Measurements from ENCODE around the gene LNP1.

The LNP1 gene

DNA sequence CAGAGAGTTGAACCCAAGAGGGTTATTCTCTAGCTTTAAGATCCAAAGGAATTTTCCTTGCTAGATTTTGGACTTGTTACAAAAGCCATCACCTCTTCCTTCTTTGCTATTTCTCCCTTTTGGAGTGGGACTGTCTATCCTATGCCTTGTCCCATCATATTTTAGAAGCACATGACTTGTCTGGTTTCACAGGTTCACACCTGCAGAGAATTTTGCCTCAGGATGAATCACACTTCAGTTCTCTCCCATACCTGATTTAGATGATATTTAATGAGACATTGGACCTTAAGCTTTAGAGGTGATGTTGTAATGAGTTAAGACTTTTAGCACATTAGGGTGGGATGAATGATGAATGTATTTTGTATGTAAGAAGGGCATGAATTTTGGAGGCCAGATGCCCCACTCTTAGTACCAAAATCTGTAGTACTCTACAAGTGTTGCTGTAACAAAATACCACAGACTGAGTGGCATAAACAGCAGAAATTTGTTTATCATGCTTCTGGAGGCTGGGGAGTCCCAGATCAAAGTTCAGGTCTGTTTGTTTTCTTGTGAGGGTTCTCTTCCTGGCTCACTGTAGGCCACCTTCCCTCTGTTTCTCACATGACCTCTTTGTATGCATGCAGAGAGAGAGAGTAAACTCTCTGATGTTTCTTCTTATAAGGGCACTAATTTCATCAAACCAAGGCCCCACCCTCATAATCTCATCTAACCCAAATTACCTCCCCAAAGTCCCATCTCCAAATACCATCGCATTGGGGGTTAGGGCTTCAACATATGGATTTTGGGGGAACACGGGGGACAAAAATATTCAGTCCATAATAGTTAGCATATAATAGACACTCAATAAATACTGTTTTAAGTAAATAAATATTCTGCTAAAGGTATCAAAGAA, 10.0 kb downstream of the LNP1 start:
- no peak for DNase-seq
- no peak overlapping the region for H3K4me3 ChIP-seq (ENCODE audit: insufficient read depth, low read depth, low read length, poor library complexity, severe bottlenecking)
- no peaks in the 10 kb centered on the region for H3K4me1 ChIP-seq (ENCODE audit: control insufficient read depth, insufficient read depth, low read length, poor library complexity, severe bottlenecking)
- no peaks in the 10 kb centered on the region for H3K9me3 ChIP-seq (ENCODE audit: control insufficient read depth, low read length)
- no peak overlapping the region for H3K27ac ChIP-seq (ENCODE audit: insufficient read depth, low read length, poor library complexity, severe bottlenecking)
- H3K36me3 ChIP-seq (ENCODE audit: control insufficient read depth, insufficient read depth, low read length), result no peaks in the 10 kb centered on the region
- no peaks in the 10 kb centered on the region for H3K27me3 ChIP-seq (replicated peaks; ENCODE audit: control insufficient read depth, insufficient read depth, low read length, poor library complexity, severe bottlenecking)

DNA sequence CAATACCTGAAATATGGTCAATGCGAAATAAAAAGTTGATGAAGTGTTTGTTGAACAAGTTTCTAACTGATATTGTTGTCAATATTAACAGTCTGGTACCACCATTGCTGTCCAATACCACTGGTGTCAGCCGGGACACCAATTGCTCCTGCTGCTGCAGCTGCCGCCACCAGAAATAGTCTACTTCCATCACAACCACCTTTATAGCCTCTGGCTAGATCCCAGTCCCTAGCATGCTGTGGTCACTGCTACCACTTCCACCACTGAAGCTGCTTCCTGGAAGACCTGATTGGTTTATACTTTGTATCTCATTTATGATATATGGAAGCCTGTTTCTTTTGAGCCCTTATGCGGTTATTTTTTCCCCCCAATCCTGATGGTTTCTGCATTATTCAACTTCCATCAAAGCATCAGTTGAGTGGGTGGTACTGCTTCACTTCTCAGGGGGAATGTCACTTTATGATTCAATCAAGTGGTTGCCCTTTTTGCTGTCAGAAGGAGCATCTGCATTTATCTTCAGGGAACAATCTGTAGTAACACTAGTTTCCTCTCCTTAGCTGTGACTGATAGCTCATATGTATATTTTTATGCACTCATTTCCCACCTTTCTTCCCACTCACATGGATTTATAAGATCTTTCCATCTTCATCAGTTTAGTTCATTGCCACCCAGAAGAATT, 11.7 kb downstream of the LNP1 start:
- Histone ChIP-seq H3K27me3 (replicated peaks; ENCODE audit: control insufficient read depth, insufficient read depth, low read length, poor library complexity, severe bottlenecking) (no peaks in the 10 kb centered on the region), H3K27ac (ENCODE audit: insufficient read depth, low read length, poor library complexity, severe bottlenecking) (no peak overlapping the region), H3K9me3 (ENCODE audit: control insufficient read depth, low read length) (no peaks in the 10 kb centered on the region), H3K36me3 (ENCODE audit: control insufficient read depth, insufficient read depth, low read length) (no peaks in the 10 kb centered on the region), H3K4me1 (ENCODE audit: control insufficient read depth, insufficient read depth, low read length, poor library complexity, severe bottlenecking) (no peaks in the 10 kb centered on the region), H3K4me3 (ENCODE audit: insufficient read depth, low read depth, low read length, poor library complexity, severe bottlenecking) (no peak overlapping the region)
- no peak for DNase-seq

DNA sequence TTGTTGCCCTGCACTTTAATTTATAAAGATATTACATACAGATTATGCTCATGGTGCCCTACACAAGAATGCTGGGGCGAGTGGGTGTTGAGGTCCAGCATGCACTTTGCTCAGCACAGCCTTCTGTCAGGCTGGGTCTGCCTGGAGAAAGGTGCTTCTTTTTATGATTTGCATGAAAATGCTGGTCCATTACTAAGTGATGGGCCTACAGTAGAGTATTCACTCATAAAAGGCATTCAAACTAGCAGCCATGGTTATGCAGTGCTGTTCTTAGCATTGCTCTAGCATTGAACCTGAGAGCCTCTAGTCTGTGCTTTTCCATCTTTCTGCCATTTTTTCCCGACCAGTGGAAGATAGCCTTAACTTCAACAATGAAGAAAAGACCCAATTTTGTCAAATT, 12.3 kb downstream of the LNP1 start:
- Histone ChIP-seq H3K27ac (ENCODE audit: insufficient read depth, low read length, poor library complexity, severe bottlenecking) (no peak overlapping the region), H3K4me3 (ENCODE audit: insufficient read depth, low read depth, low read length, poor library complexity, severe bottlenecking) (no peak overlapping the region), H3K9me3 (ENCODE audit: control insufficient read depth, low read length) (no peaks in the 10 kb centered on the region), H3K4me1 (ENCODE audit: control insufficient read depth, insufficient read depth, low read length, poor library complexity, severe bottlenecking) (no peaks in the 10 kb centered on the region), H3K36me3 (ENCODE audit: control insufficient read depth, insufficient read depth, low read length) (no peaks in the 10 kb centered on the region), H3K27me3 (replicated peaks; ENCODE audit: control insufficient read depth, insufficient read depth, low read length, poor library complexity, severe bottlenecking) (no peaks in the 10 kb centered on the region)
- DNase-seq, result no peak

DNA sequence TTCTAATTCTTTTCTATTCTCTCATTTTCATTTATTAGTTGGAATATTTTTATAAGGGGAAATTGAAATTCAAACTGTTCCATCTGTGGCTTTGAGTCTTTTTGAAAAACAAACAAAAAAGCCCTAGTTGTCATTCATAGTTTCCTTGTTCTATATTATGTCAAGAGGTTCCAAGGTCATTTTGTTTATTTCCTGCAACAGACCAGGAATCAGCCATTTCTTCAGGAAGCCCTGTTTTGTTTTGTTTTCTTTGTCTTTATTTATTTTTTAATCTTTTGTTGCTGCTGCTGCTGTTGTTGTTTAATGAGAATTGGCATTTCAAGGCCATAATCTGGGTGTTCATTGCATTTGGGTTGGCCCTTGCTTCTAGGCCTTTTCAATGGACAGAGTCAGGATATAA, 14.8 kb downstream of the LNP1 start:
- DNase-seq, result no peak
- Histone ChIP-seq H3K4me1 (ENCODE audit: control insufficient read depth, insufficient read depth, low read length, poor library complexity, severe bottlenecking) (no peaks in the 10 kb centered on the region), H3K4me3 (ENCODE audit: insufficient read depth, low read depth, low read length, poor library complexity, severe bottlenecking) (no peak overlapping the region), H3K9me3 (ENCODE audit: control insufficient read depth, low read length) (no peaks in the 10 kb centered on the region), H3K36me3 (ENCODE audit: control insufficient read depth, insufficient read depth, low read length) (no peaks in the 10 kb centered on the region), H3K27ac (ENCODE audit: insufficient read depth, low read length, poor library complexity, severe bottlenecking) (no peak overlapping the region), H3K27me3 (replicated peaks; ENCODE audit: control insufficient read depth, insufficient read depth, low read length, poor library complexity, severe bottlenecking) (no peaks in the 10 kb centered on the region)

DNA sequence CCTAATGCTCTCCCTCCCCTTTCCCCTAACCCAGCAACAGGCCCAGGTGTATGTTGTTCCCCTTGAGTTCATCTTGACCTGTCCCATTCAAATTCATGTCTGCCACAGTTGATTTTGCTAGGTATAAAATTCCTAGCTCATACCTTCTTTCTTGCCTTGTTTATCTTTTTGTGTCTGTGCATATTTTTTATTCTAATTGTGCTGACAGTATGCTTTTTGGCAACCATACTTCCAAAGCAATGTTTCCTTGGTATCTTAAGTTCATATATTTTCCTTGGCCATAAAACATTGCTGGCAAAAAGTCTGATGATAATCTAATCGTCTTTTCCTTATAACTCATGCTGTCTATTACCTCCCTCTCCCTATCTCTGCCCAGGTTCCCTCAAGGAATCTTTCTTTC, 15.5 kb downstream of the LNP1 start:
- Histone ChIP-seq H3K9me3 (ENCODE audit: control insufficient read depth, low read length) (no peaks in the 10 kb centered on the region), H3K36me3 (ENCODE audit: control insufficient read depth, insufficient read depth, low read length) (no peaks in the 10 kb centered on the region), H3K4me1 (ENCODE audit: control insufficient read depth, insufficient read depth, low read length, poor library complexity, severe bottlenecking) (no peaks in the 10 kb centered on the region), H3K27me3 (replicated peaks; ENCODE audit: control insufficient read depth, insufficient read depth, low read length, poor library complexity, severe bottlenecking) (no peaks in the 10 kb centered on the region), H3K4me3 (ENCODE audit: insufficient read depth, low read depth, low read length, poor library complexity, severe bottlenecking) (no peak overlapping the region), H3K27ac (ENCODE audit: insufficient read depth, low read length, poor library complexity, severe bottlenecking) (no peak overlapping the region)
- no peak for DNase-seq

DNA sequence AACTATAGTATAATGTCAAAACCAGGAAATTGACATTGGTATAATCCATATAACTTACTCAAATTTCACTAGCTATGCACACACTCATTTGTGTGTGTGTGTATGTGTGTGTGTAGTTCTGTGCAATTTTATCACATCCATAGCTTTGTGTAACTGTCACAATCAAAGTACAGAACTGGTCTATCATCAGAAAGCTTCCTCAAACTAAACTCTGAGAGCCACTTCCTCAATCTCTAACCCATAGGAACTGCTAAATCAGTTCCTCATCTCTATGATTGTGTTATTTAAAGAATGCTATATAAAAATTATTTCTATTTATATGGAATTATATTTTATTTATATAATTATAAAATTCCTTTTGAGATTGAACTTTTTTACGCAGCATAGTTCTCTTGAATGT, 18.1 kb downstream of the LNP1 start:
- H3K9me3 ChIP-seq (ENCODE audit: control insufficient read depth, low read length), result no peaks in the 10 kb centered on the region
- H3K36me3 ChIP-seq (ENCODE audit: control insufficient read depth, insufficient read depth, low read length), result no peaks in the 10 kb centered on the region
- H3K4me1 ChIP-seq (ENCODE audit: control insufficient read depth, insufficient read depth, low read length, poor library complexity, severe bottlenecking), result no peaks in the 10 kb centered on the region
- no peaks in the 10 kb centered on the region for H3K27me3 ChIP-seq (replicated peaks; ENCODE audit: control insufficient read depth, insufficient read depth, low read length, poor library complexity, severe bottlenecking)
- no peak overlapping the region for H3K27ac ChIP-seq (ENCODE audit: insufficient read depth, low read length, poor library complexity, severe bottlenecking)
- no peak overlapping the region for H3K4me3 ChIP-seq (ENCODE audit: insufficient read depth, low read depth, low read length, poor library complexity, severe bottlenecking)
- DNase-seq, result no peak

DNA sequence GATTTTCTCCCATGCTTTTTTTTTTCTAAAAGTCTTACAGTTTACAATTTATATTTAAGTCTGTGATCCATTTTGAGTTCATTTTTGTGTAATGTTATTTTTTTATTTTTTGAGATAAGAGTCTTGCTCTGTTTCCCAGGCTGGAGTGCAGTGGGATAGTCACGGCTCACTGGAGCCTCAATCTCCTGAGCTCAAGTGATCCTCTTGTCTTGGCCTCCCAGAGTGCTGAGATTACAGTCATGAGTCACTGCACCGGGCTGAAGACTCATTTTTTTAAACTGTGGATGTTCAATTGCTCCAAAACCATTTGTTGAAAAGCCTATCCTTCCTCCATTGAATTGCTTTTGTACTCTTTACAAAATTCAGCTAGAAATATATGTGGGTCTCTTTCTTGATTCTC, 19.5 kb downstream of the LNP1 start:
- no peak for DNase-seq
- no peaks in the 10 kb centered on the region for H3K36me3 ChIP-seq (ENCODE audit: control insufficient read depth, insufficient read depth, low read length)
- H3K4me1 ChIP-seq (ENCODE audit: control insufficient read depth, insufficient read depth, low read length, poor library complexity, severe bottlenecking), result no peaks in the 10 kb centered on the region
- H3K27me3 ChIP-seq (replicated peaks; ENCODE audit: control insufficient read depth, insufficient read depth, low read length, poor library complexity, severe bottlenecking), result no peaks in the 10 kb centered on the region
- H3K4me3 ChIP-seq (ENCODE audit: insufficient read depth, low read depth, low read length, poor library complexity, severe bottlenecking), result no peak overlapping the region
- no peaks in the 10 kb centered on the region for H3K9me3 ChIP-seq (ENCODE audit: control insufficient read depth, low read length)
- H3K27ac ChIP-seq (ENCODE audit: insufficient read depth, low read length, poor library complexity, severe bottlenecking), result no peak overlapping the region

DNA sequence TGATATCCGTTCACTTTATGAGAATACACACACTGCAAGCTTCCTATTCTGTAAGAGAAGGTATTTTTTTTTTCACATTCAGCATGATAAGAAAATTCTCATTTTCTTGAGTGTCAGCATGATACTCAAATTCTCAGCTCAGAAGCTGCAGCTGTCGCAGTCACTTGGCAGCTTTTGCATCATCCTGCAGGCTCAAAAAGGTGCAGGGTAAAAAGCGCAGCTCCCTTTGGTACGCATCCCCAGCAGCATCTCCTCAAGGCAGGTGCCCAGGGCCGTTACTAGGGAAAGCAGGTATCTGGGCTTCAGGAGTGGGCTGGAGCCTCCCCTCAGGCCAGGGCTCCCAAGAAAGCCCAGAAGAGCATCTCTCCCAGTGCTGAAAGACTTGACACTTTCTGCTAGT, 22.3 kb downstream of the LNP1 start:
- no peaks in the 10 kb centered on the region for H3K9me3 ChIP-seq (ENCODE audit: control insufficient read depth, low read length)
- DNase-seq, result no peak
- H3K4me1 ChIP-seq (ENCODE audit: control insufficient read depth, insufficient read depth, low read length, poor library complexity, severe bottlenecking), result no peaks in the 10 kb centered on the region
- no peaks in the 10 kb centered on the region for H3K36me3 ChIP-seq (ENCODE audit: control insufficient read depth, insufficient read depth, low read length)
- no peak overlapping the region for H3K27ac ChIP-seq (ENCODE audit: insufficient read depth, low read length, poor library complexity, severe bottlenecking)
- no peak overlapping the region for H3K4me3 ChIP-seq (ENCODE audit: insufficient read depth, low read depth, low read length, poor library complexity, severe bottlenecking)
- no peaks in the 10 kb centered on the region for H3K27me3 ChIP-seq (replicated peaks; ENCODE audit: control insufficient read depth, insufficient read depth, low read length, poor library complexity, severe bottlenecking)

DNA sequence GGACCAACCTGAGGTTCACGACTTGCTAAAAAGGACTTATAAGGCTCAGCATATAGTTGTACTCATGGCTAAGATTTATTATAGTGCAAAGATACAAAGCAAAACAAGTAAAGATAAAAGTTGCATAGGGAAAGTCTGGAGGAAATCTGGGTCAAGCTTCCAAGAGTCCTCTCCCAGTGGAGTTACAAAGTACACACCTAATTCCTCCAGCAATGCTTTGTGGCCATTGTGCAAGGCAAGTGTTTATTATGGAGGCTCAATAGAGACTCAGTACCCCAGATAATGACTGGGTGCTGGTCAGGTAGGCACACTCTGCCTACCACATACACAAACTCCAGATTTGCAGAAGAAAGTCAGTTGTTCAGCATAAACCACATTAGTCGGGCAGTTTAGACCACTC, 22.9 kb downstream of the LNP1 start:
- Histone ChIP-seq H3K9me3 (ENCODE audit: control insufficient read depth, low read length) (no peaks in the 10 kb centered on the region), H3K27ac (ENCODE audit: insufficient read depth, low read length, poor library complexity, severe bottlenecking) (no peak overlapping the region), H3K4me1 (ENCODE audit: control insufficient read depth, insufficient read depth, low read length, poor library complexity, severe bottlenecking) (no peaks in the 10 kb centered on the region), H3K27me3 (replicated peaks; ENCODE audit: control insufficient read depth, insufficient read depth, low read length, poor library complexity, severe bottlenecking) (no peaks in the 10 kb centered on the region), H3K36me3 (ENCODE audit: control insufficient read depth, insufficient read depth, low read length) (no peaks in the 10 kb centered on the region), H3K4me3 (ENCODE audit: insufficient read depth, low read depth, low read length, poor library complexity, severe bottlenecking) (no peak overlapping the region)
- DNase-seq, result no peak

DNA sequence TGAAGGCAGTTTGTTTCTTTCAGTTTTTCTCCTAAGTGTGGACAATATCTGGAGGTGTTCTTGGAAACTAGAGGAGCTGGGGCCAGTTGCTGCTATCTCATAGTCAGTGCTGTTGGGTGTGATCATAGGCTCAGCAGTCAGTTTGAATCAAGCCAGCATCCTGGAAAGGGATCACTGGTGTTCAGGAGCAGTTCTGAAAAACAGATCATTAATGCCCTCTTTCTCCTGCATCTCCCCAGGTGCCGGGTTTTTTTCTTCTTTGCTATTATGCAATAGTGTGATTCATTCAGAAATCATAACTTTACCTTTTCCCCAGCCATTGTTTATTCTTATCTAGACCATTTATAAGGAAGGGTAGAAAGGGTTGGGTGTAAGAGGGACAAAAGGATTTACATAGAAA, 24.0 kb downstream of the LNP1 start:
- no peak overlapping the region for H3K27ac ChIP-seq (ENCODE audit: insufficient read depth, low read length, poor library complexity, severe bottlenecking)
- H3K4me1 ChIP-seq (ENCODE audit: control insufficient read depth, insufficient read depth, low read length, poor library complexity, severe bottlenecking), result no peaks in the 10 kb centered on the region
- no peaks in the 10 kb centered on the region for H3K36me3 ChIP-seq (ENCODE audit: control insufficient read depth, insufficient read depth, low read length)
- H3K9me3 ChIP-seq (ENCODE audit: control insufficient read depth, low read length), result no peaks in the 10 kb centered on the region
- DNase-seq, result no peak
- no peak overlapping the region for H3K4me3 ChIP-seq (ENCODE audit: insufficient read depth, low read depth, low read length, poor library complexity, severe bottlenecking)
- H3K27me3 ChIP-seq (replicated peaks; ENCODE audit: control insufficient read depth, insufficient read depth, low read length, poor library complexity, severe bottlenecking), result no peaks in the 10 kb centered on the region

Measured in effector memory CD4-positive, alpha-beta T cell (primary cell).